ENCODE results near the gene RCAN2.

- TF ChIP-seq CTCF (IDR thresholded peaks at IDR 0.05) (no peak), REST (IDR thresholded peaks at IDR 0.05; ENCODE audit: insufficient read depth in 1 of 2, low read depth in 2 of 2, low read length in 1 of 2) (no peak), POLR2AphosphoS5 (IDR thresholded peaks at IDR 0.05; ENCODE audit: low read depth, low read length) (no peak), TCF7L2 (IDR thresholded peaks at IDR 0.05; ENCODE audit: low read depth, low read length) (no peak), SIN3A (IDR thresholded peaks at IDR 0.05; ENCODE audit: borderline replicate concordance, insufficient read depth, low read depth, low read length) (no peak)
Observed at GRCh38 chr6:46378161-46378881, 112.9 kb downstream of the RCAN2 start.
